OCI-LY7 (cell line): ENCODE results near the gene NOLC1. TPM values are rescaled to one million over a fixed set of nuclear protein-coding genes. Genes with fewer than 3 reads are reported as not detected.
A peak's percentile ranks its signal among the peaks of the same experiment; 100 is the strongest.

ENCODE experiments used
- BruUV-seq: library from RNA; stranded (reverse); fragments of 400-500 nt; replicated peaks from 2 replicates; lab custom pipeline; 2021; lab: Mats Ljungman, UMichigan
- CTCF ChIA-PET: fragments of 300-600 bp; sonication (Branson Sonifier 250); formaldehyde crosslinking; loops from one replicate; lab custom pipeline; 2022; ENCODE audit warnings: antibody characterized with exemption; ENCODE audit not compliant: unreplicated experiment; lab: Charles Lee
- POLR2A ChIA-PET: fragments of 300-600 bp; sonication (Branson Sonifier 250); formaldehyde crosslinking; loops from one replicate; lab custom pipeline; 2022; ENCODE audit warnings: antibody characterized with exemption; lab: Charles Lee
- DNase-seq: peaks from one replicate; pipeline ENCODE4 v3.0.0-alpha.2; 2015; ENCODE audit warnings: low spot score
- H2AFZ ChIP-seq: fragments of 200-600 bp; sonication (generic), shearing (Covaris generic); 2 replicates; pipeline ENCODE4 v1.6.1; 2014; ENCODE audit warnings: mild to moderate bottlenecking, antibody characterized with exemption, low read length, moderate library complexity
- H3K27ac ChIP-seq: fragments of 200-600 bp; sonication (generic); 2 replicates; pipeline ENCODE4 v1.5.1; 2014; ENCODE audit warnings: mixed run types, low read depth, mild to moderate bottlenecking, moderate library complexity, low read length, inconsistent platforms; ENCODE audit not compliant: poor library complexity, severe bottlenecking
- H3K36me3 ChIP-seq: fragments of 200-600 bp; sonication (generic); 2 replicates; pipeline ENCODE4 v1.6.1; 2014; ENCODE audit warnings: mild to moderate bottlenecking, antibody characterized with exemption, low read length, moderate library complexity, mixed read lengths; ENCODE audit not compliant: insufficient read depth
- H3K4me1 ChIP-seq: fragments of 200-600 bp; sonication (generic); 2 replicates; pipeline ENCODE4 v1.5.1; 2014; ENCODE audit warnings: mild to moderate bottlenecking, low read length; ENCODE audit not compliant: insufficient read depth, poor library complexity, severe bottlenecking
- H3K4me2 ChIP-seq: fragments of 200-600 bp; sonication (generic); 2 replicates; pipeline ENCODE4 v1.6.1; 2014; ENCODE audit warnings: mild to moderate bottlenecking, low read length
- H3K4me3 ChIP-seq: fragments of 200-600 bp; sonication (generic); 2 replicates; pipeline ENCODE4 v1.5.1; 2014; ENCODE audit warnings: mild to moderate bottlenecking, low read depth, low read length; ENCODE audit not compliant: poor library complexity, severe bottlenecking
- H3K79me2 ChIP-seq: fragments of 200-600 bp; sonication (generic); 2 replicates; pipeline ENCODE4 v1.6.1; 2016; ENCODE audit warnings: low read depth, mild to moderate bottlenecking, low read length, moderate library complexity, mixed read lengths; ENCODE audit not compliant: insufficient read depth
- H3K9me2 ChIP-seq: fragments of 200-600 bp; sonication (generic); 2 replicates; pipeline ENCODE4 v1.6.1; 2016; ENCODE audit warnings: mild to moderate bottlenecking, low read length, mixed read lengths; ENCODE audit not compliant: insufficient read depth
- H3K9me3 ChIP-seq: fragments of 200-600 bp; sonication (generic); 2 replicates; pipeline ENCODE4 v1.6.1; 2014; ENCODE audit warnings: mild to moderate bottlenecking, mixed run types, low read length, mixed read lengths
- H4K20me1 ChIP-seq: fragments of 200-600 bp; sonication (generic); 2 replicates; pipeline ENCODE4 v1.6.1; 2014; ENCODE audit warnings: mild to moderate bottlenecking, antibody characterized with exemption, low read length, moderate library complexity, mixed read lengths; ENCODE audit not compliant: insufficient read depth
- CTCF ChIP-seq: fragments of 200-600 bp; sonication (generic); conservative IDR thresholded peaks from 2 replicates; pipeline ENCODE4 v1.5.1; 2014; ENCODE audit warnings: mild to moderate bottlenecking, antibody characterized with exemption, low read length, moderate library complexity, mixed read lengths
- EZH2phosphoT487 ChIP-seq: fragments of 200-600 bp; sonication (generic); IDR thresholded peaks from 2 replicates; pipeline ENCODE4 v1.6.1; 2018; ENCODE audit warnings: low read depth, borderline replicate concordance, mild to moderate bottlenecking, mixed run types, antibody characterized with exemption, low read length, moderate library complexity, mixed read lengths
- intact Hi-C: fragments of 100-400 bp; cut with micrococcal nuclease; formaldehyde crosslinking; loops from one replicate; pipeline ENCODE4 v1.10.0; 2022; ENCODE audit not compliant: unreplicated experiment
- total RNA-seq, 2 experiments: library from RNA; depleted of rRNA in 1 of 2; stranded (reverse); fragments of >200 nt in 1 of 2; shearing (Covaris generic) in 1 of 2; gene quantifications; 2 replicates each; pipeline ENCODE4 v1.2.3, GENCODE V29; 2014 to 2022

Gene NOLC1
- total RNA-seq, 2 experiments from 2014 or later: 93.5 to 152 TPM

DNA sequence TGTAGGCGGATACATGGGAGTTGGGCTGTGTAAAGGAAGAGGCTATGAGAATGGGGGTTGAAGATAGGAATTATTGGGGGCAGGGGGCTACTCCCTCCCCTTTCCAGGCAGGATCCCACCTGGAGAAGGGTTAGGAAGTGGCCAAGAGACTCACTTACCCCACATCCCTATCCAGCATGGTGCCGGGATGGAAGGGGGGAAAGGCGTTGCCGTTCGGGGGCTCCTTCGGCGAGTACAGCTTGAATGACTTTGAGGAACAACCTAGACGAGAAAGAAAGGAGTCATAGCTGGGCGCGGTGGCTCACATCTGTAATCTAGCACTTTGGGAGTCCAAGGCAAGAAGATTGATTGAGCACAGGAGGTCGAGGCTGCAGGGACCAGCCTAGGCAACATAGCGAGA is 40.9 kb upstream of the NOLC1 start:
- Histone ChIP-seq H3K4me2 (no peak overlapping the region), H4K20me1 (peaks cover 20% of the 10 kb centered on the region), H3K79me2 (peaks cover 42% of the 10 kb centered on the region), H3K4me3 (no peak overlapping the region), H2AFZ (no peak overlapping the region), H3K27ac (no peak overlapping the region), H3K36me3 (peaks cover 55% of the 10 kb centered on the region), H3K4me1 (peaks cover 34% of the 10 kb centered on the region), H3K9me2 (no peaks in the 10 kb centered on the region), H3K9me3 (no peaks in the 10 kb centered on the region)
- ChIA-PET CTCF (no interaction called here), POLR2A (no interaction called here)
- intact Hi-C loops: loop anchor here (10.0 kb wide), 1 partner anchor 604 kb away; the partner anchor contains the start of genes ARL3 and SFXN2
- no peak for DNase-seq
- no TSS peak for BruUV-seq
- TF ChIP-seq CTCF (no peak), EZH2phosphoT487 (no peak)

GRCh38 chr10:102112210-102112817 is 39.9 kb upstream of the NOLC1 start:
- intact Hi-C loops: loop anchor here (10.0 kb wide), 1 partner anchor 602 kb away; the partner anchor contains the start of genes ARL3 and SFXN2
- BruUV-seq: no TSS peak
- Histone ChIP-seq H3K36me3 (peaks cover 46% of the 10 kb centered on the region), H3K27ac (no peak overlapping the region), H3K4me2 (peak overlapping the region; percentile 79; the same call in 1 of the 2 replicates), H3K4me3 (no peak overlapping the region), H2AFZ (no peak overlapping the region), H3K9me2 (no peaks in the 10 kb centered on the region), H3K79me2 (peaks cover 52% of the 10 kb centered on the region), H3K4me1 (peaks cover 45% of the 10 kb centered on the region), H3K9me3 (no peaks in the 10 kb centered on the region), H4K20me1 (peaks cover 20% of the 10 kb centered on the region)
- CTCF ChIA-PET: no interaction called here
- POLR2A ChIA-PET: interaction anchor here (0.6 kb wide), 1 partner anchor 29 kb away, joined by 3 read pairs; no protein-coding TSS in a partner anchor
- no peak for DNase-seq
- TF ChIP-seq CTCF (peak; percentile 65), EZH2phosphoT487 (no peak)
